Measurements from ENCODE around the gene SEMA3C.

GRCh38 chr7:80823057-80823456 lies 95.8 kb downstream of the SEMA3C start:
- TF ChIP-seq ISL1 (CRISPR knock-in tag; IDR thresholded peaks at IDR 0.05) (no peak), ZNF8 (CRISPR knock-in tag; IDR thresholded peaks at IDR 0.05) (no peak), TSHZ2 (CRISPR knock-in tag; IDR thresholded peaks at IDR 0.05) (no peak), ZNF70 (CRISPR knock-in tag; IDR thresholded peaks at IDR 0.05) (no peak), ARNTL (CRISPR knock-in tag; IDR thresholded peaks at IDR 0.05; ENCODE audit: borderline replicate concordance, low read depth) (no peak), TCF4 (CRISPR knock-in tag; IDR thresholded peaks at IDR 0.05; ENCODE audit: borderline replicate concordance) (no peak)

Data from SK-N-SH treated with all-trans-retinoic acid at 6 μM for 48 hours (cell line).